ENCODE data around the gene HSH2D.

DNA sequence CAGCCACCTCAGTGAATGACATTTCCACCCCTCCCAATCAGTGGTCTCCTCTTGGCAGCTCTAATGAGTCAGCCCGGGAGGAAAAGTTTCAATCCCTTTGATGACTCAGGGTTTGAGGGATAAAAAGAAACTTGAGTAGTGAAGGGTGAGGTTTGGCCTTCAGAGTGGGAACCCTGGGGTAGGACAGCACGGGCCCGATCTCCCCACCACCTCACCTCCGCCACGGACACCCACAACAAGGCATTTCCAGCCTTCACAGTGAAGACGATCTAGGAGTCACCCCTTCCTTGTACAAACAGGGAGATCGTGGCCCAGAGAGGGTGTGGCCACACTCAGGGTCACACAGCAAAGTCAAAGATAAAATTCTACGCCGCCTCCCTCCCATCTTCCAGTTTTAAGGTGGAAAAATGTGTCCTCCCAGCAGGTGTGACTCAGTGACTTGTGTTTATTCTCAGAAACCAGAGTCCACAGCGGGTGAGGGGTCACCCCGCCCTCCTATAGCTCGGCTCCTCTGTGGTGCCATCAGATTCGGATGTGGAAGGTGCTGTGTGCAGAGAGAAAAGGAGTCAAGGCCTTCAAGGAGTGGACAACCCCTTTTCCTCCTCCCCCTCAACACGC, 17.6 kb downstream of the HSH2D start:
- TF ChIP-seq POLR2A (IDR thresholded peaks at IDR 0.05) = no peak
- TF ChIP-seq, protein P1, sequence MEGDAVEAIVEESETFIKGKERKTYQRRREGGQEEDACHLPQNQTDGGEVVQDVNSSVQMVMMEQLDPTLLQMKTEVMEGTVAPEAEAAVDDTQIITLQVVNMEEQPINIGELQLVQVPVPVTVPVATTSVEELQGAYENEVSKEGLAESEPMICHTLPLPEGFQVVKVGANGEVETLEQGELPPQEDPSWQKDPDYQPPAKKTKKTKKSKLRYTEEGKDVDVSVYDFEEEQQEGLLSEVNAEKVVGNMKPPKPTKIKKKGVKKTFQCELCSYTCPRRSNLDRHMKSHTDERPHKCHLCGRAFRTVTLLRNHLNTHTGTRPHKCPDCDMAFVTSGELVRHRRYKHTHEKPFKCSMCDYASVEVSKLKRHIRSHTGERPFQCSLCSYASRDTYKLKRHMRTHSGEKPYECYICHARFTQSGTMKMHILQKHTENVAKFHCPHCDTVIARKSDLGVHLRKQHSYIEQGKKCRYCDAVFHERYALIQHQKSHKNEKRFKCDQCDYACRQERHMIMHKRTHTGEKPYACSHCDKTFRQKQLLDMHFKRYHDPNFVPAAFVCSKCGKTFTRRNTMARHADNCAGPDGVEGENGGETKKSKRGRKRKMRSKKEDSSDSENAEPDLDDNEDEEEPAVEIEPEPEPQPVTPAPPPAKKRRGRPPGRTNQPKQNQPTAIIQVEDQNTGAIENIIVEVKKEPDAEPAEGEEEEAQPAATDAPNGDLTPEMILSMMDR (IDR thresholded peaks at IDR 0.05) = no peak
- no peak for TF ChIP-seq EP300 (IDR thresholded peaks at IDR 0.05)
- no peak for TF ChIP-seq POLR2AphosphoS5 (IDR thresholded peaks at IDR 0.05)

Measured in suprapubic skin (tissue), 4 donors.